Heart right ventricle (tissue), 16 donors: ENCODE results near the gene RADIL. TPM values are rescaled to one million over a fixed set of nuclear protein-coding genes. Genes with fewer than 3 reads are reported as not detected.

ENCODE experiments used
- ATAC-seq, 8 donors: fragments of 200-7000 bp; cut with Tn5 transposase; one replicate each; pipeline ENCODE4 v1.9.1; 2020; ENCODE audit warnings: mild to moderate bottlenecking in 8 of 8, moderate library complexity in 8 of 8, moderate number of reproducible peaks in 1 of 8
- DNase-seq, 2 donors: peaks; one replicate each; pipeline ENCODE4 v3.0.0-alpha.2; 2020
- H3K27ac ChIP-seq, 10 donors: fragments of 200-600 bp; sonication (generic) in 2 of 10; one replicate each; pipeline versions ENCODE4 v1.5.0 to v1.8.0; 2020 to 2022; ENCODE audit warnings: mild to moderate bottlenecking in 3 of 10
- H3K27me3 ChIP-seq, 7 donors: fragments of 200-600 bp; one replicate each; pipeline ENCODE4 v1.8.0; 2021 to 2022; ENCODE audit warnings: mild to moderate bottlenecking in 2 of 7
- H3K36me3 ChIP-seq, 9 donors: fragments of 200-600 bp; sonication (generic) in 1 of 9; one replicate each; pipeline versions ENCODE4 v1.5.0 to v1.8.0; 2020 to 2022; ENCODE audit warnings: mild to moderate bottlenecking in 2 of 9
- H3K4me1 ChIP-seq, 9 donors: fragments of 200-600 bp; sonication (generic) in 1 of 9; one replicate each; pipeline versions ENCODE4 v1.5.0 to v1.8.0; 2020 to 2022; ENCODE audit warnings: mild to moderate bottlenecking in 4 of 9
- H3K4me3 ChIP-seq, 10 donors: fragments of 200-600 bp; sonication (generic) in 2 of 10; one replicate each; pipeline versions ENCODE4 v1.5.0 to v1.8.0; 2020 to 2022; ENCODE audit warnings: mild to moderate bottlenecking in 7 of 10, moderate library complexity in 2 of 10
- H3K9me3 ChIP-seq, 11 donors: fragments of 200-600 bp in 10 of 11; sonication (generic) in 2 of 11; one replicate each; pipeline versions ENCODE4 v1.5.0 to v1.8.0; 2013 to 2022; ENCODE audit warnings: mild to moderate bottlenecking in 2 of 11, control low read depth in 1 of 11, moderate library complexity in 1 of 11
- WGBS, 2 donors: extraction: QIAGEN DNeasy Blood & Tissue Kit; methylation state at CpG; one replicate each; pipeline ENCODE4 v1.1.7; 2013; ENCODE audit warnings: inconsistent platforms in 1 of 2; 5-methylcytosine and 5-hydroxymethylcytosine counted together
- intact Hi-C, 10 donors: fragments of 100-400 bp; cut with DNase I; formaldehyde crosslinking; loops; one replicate each; pipeline versions ENCODE4 v1.11.1 to v1.14.2; 2022
- polyA plus RNA-seq, 2 donors: library from polyadenylated mRNA; stranded (reverse); fragments of 200-250 nt; gene quantifications; one replicate each; pipeline ENCODE4 v1.2.3, GENCODE V29; 2013
- total RNA-seq, 10 donors: library from RNA; stranded (reverse); fragmentation: NEBNext Ultra II Directional in 3 of 10; extraction: Animal tissue kit (Norgen Biotek cat#: 25700) in 3 of 10; gene quantifications; one replicate each; pipeline versions ENCODE4 v1.2.1 to v1.2.4, GENCODE V29; 2021 to 2023
- TF ChIP-seq, protein P1 (sequence below), 9 donors: fragments of 200-600 bp; sonication (generic) in 2 of 9; IDR thresholded peaks; one replicate each; pipeline versions ENCODE4 v1.5.0 to v1.8.0; 2021 to 2022; ENCODE audit warnings: antibody characterized with exemption in 9 of 9, mild to moderate bottlenecking in 5 of 9, moderate library complexity in 1 of 9
- donor health status: Arrhythmogenic right ventricular cardiomyopathy.
- donor health status: ischemic (EF 13 %, LVEDD 7.1; RV severe dilation, severe dysfunction).
- donor health status: healthy with polysubstance abuse.
- donor health status: DM: no; HTN: yes; CAD: no.
- donor health status: DM: no; HTN: no; CAD: no.
- donor health status: ischemic (EF 25% LVEDD 6.9; RV normal size, moderate dysfunction).
- donor health status: ischemic (EF 25% LVEDD 5.7; RV mildly dilated, moderate dysfunction).
- donor health status: healthy.
- donor health status: DM: yes; HTN: yes; CAD: no.
- donor health status: Ischemic cardiomyopathy.
- donor health status: ischemic (EF 35%, LVEDD 5.7; RV mildly dilated, moderate dysfunction).
- donor health status: nonischemic (EF 11% LVEDD 7.7; RV severe dilation, severe dysfunction).
- donor health status: DM: yes; HTN: yes; CAD: no.
- donor health status: PGD.
- donor health status: ischemic (EF 29% LVEDD 5.4; RV normal size, mild dysfunction).
- donor health status: nonischemic (EF 23%, LVEDD 6.1; RV moderate dilation, normal function).

Gene RADIL
- total and polyA plus RNA-seq, 12 donors: 1.2 to 6.6 (median 3.8) TPM

- WGBS, 2 donors: 81 to 83% methylated on average over 23 of the region's 23 CpGs
- intact Hi-C loops: no loop called here
- Histone ChIP-seq H3K36me3 (peaks cover 0 to 72% (median 46%) of the 10 kb centered on the region in 9 donors), H3K4me3 (no peak overlapping the region), H3K27ac (no peak overlapping the region), H3K27me3 (no peaks in the 10 kb centered on the region), H3K9me3 (no peaks in the 10 kb centered on the region), H3K4me1 (peaks cover 0 to 22% (median 13%) of the 10 kb centered on the region in 9 donors)
- DNase-seq (no peak), ATAC-seq (no peak)
- TF ChIP-seq, protein P1, sequence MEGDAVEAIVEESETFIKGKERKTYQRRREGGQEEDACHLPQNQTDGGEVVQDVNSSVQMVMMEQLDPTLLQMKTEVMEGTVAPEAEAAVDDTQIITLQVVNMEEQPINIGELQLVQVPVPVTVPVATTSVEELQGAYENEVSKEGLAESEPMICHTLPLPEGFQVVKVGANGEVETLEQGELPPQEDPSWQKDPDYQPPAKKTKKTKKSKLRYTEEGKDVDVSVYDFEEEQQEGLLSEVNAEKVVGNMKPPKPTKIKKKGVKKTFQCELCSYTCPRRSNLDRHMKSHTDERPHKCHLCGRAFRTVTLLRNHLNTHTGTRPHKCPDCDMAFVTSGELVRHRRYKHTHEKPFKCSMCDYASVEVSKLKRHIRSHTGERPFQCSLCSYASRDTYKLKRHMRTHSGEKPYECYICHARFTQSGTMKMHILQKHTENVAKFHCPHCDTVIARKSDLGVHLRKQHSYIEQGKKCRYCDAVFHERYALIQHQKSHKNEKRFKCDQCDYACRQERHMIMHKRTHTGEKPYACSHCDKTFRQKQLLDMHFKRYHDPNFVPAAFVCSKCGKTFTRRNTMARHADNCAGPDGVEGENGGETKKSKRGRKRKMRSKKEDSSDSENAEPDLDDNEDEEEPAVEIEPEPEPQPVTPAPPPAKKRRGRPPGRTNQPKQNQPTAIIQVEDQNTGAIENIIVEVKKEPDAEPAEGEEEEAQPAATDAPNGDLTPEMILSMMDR (IDR thresholded peaks at IDR 0.05): peak in 7 of 9 donors; percentile 17 to 41 (median 25)
Measured at GRCh38 chr7:4765776-4766490, 117.6 kb downstream of the RADIL start.

GRCh38 chr7:4764402-4765007 lies 119.0 kb downstream of the RADIL start:
- TF ChIP-seq, protein P1 (IDR thresholded peaks at IDR 0.05): no peak
- Histone ChIP-seq H3K27me3 (no peaks in the 10 kb centered on the region), H3K36me3 (peaks cover 0 to 87% (median 60%) of the 10 kb centered on the region in 9 donors), H3K27ac (no peak overlapping the region), H3K9me3 (no peaks in the 10 kb centered on the region), H3K4me3 (no peak overlapping the region), H3K4me1 (peaks cover 0 to 12% (median 3%) of the 10 kb centered on the region in 9 donors)
- intact Hi-C loops: no loop called here
- DNase-seq (no peak), ATAC-seq (no peak)
- WGBS, 2 donors: 88 to 89% methylated on average over 35 of the region's 35 CpGs

DNA sequence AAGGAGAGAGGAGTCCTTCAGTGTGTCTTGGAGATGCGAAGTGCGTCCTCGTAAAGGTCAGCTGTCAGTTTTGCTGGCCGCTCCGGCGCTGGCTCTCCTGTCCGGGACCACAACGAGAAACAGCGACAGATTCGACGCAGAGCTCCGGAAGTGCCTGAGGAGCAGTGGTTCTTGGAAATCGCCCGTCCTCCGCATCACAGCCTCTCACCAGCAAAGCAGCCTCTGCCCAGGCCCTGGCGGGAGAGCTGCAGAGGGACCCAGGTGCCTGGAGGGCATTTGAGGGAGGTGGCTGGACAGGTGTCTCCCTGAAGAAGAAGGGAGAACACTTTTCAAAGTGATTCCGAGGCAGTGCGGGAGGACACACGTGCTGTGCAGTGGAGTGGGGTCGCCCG lies 119.7 kb downstream of the RADIL start:
- DNase-seq: no peak
- H3K4me1 ChIP-seq: peaks cover 0 to 4% (median 0%) of the 10 kb centered on the region in 9 donors
- no peak for ATAC-seq
- no peaks in the 10 kb centered on the region for H3K27me3 ChIP-seq
- H3K27ac ChIP-seq: no peak overlapping the region
- H3K36me3 ChIP-seq: peaks cover 0 to 92% (median 64%) of the 10 kb centered on the region in 9 donors
- no peaks in the 10 kb centered on the region for H3K9me3 ChIP-seq
- intact Hi-C loops: no loop called here
- TF ChIP-seq, protein P1 (IDR thresholded peaks at IDR 0.05): no peak
- 97% methylated on average over 21 of the region's 21 CpGs for WGBS, 2 donors
- H3K4me3 ChIP-seq: no peak overlapping the region

DNA sequence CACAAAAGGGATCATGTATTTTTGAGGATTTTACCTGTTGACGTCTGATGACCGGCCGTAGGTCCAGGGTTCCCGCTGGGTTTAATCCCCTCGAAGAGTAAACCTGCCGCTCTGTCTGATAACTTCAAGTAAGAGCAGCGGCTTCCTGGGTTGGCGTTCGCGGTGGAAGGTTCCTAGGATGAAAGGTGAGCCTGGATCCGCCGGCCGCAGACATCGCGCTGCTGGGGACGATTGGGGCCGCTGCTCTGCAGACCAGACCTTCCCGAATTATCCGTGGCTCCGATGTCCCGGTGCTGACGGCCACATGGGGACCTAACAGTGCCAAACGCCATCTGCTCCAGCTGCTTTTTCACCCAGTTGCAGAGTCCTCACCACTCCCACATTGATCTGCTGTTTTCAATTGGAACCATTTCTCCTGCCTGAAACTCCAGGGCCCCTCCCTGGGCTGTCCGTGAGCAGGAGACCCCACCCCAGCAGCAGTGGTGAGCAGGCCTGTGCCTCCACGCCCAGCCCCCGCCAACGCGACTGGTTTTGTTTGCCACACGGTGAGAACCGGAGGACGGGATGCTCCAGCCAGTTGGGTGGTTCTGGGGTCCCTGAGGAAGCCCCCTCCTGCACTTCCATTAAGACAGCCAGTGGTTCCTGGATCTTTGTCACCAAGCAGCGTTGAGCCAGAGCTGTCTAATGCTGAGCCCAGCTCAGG lies 120.3 kb downstream of the RADIL start:
- intact Hi-C loops: no loop called here
- Histone ChIP-seq H3K4me3 (no peak overlapping the region), H3K27me3 (no peaks in the 10 kb centered on the region), H3K27ac (no peak overlapping the region), H3K4me1 (no peaks in the 10 kb centered on the region), H3K36me3 (peaks cover 0 to 95% (median 66%) of the 10 kb centered on the region in 9 donors), H3K9me3 (no peaks in the 10 kb centered on the region)
- DNase-seq: no peak
- 95 to 97% methylated on average over 32 of the region's 32 CpGs for WGBS, 2 donors
- no peak for ATAC-seq
- TF ChIP-seq, protein P1 (IDR thresholded peaks at IDR 0.05): no peak
